GM23338 (cell line): Measurements from ENCODE around the gene APOB. TPM values are rescaled to one million over a fixed set of nuclear protein-coding genes. Genes with fewer than 3 reads are reported as not detected.
A peak's percentile ranks its signal among the peaks of the same experiment; 100 is the strongest.

Experiments used
- ATAC-seq: fragments of 200-7000 bp; cut with Tn5 transposase; 3 replicates; pipeline ENCODE4 v1.9.1; 2020
- DNase-seq: peaks from one replicate; pipeline ENCODE4 v3.0.0-alpha.2; 2015; ENCODE audit warnings: low spot score
- H2AFZ ChIP-seq: fragments of 200-600 bp; sonication (generic); 2 replicates; pipeline ENCODE4 v1.8.0; 2016; ENCODE audit warnings: antibody characterized with exemption, mild to moderate bottlenecking, moderate library complexity
- H3F3A ChIP-seq: fragments of 200-600 bp; sonication (generic); replicated peaks from 2 replicates; pipeline ENCODE4 v1.8.0; 2017; ENCODE audit warnings: antibody characterized with exemption, mixed run types, low read depth
- H3K27ac ChIP-seq: fragments of 200-600 bp; sonication (generic); 2 replicates; pipeline ENCODE4 v1.6.1; 2016; ENCODE audit warnings: low read depth
- H3K27me3 ChIP-seq: fragments of 200-600 bp; sonication (generic); 2 replicates; pipeline ENCODE4 v1.8.0; 2016; ENCODE audit warnings: mild to moderate bottlenecking, mixed run types, moderate library complexity; ENCODE audit not compliant: insufficient read depth
- H3K36me3 ChIP-seq: fragments of 200-600 bp; sonication (generic); 2 replicates; pipeline ENCODE4 v1.8.0; 2016; ENCODE audit warnings: mild to moderate bottlenecking; ENCODE audit not compliant: insufficient read depth
- H3K4me1 ChIP-seq: fragments of 200-600 bp; sonication (generic); 2 replicates; pipeline ENCODE4 v1.8.0; 2016; ENCODE audit warnings: mild to moderate bottlenecking, moderate library complexity; ENCODE audit not compliant: insufficient read depth
- H3K4me2 ChIP-seq: fragments of 200-600 bp; sonication (generic); 2 replicates; pipeline ENCODE4 v1.7.1; 2017; ENCODE audit warnings: mixed run types
- H3K4me3 ChIP-seq: fragments of 200-600 bp; sonication (generic); 2 replicates; pipeline ENCODE4 v1.6.1; 2016; ENCODE audit warnings: mixed run types
- H3K79me2 ChIP-seq: fragments of 200-600 bp; sonication (generic); replicated peaks from 2 replicates; pipeline ENCODE4 v1.8.0; 2017; ENCODE audit warnings: mild to moderate bottlenecking; ENCODE audit not compliant: insufficient read depth
- H3K9me2 ChIP-seq: fragments of 200-600 bp; sonication (generic); 2 replicates; pipeline ENCODE4 v1.8.0; 2017; ENCODE audit not compliant: insufficient read depth
- H4K20me1 ChIP-seq: fragments of 200-600 bp; sonication (generic); replicated peaks from 2 replicates; pipeline ENCODE4 v1.8.0; 2017; ENCODE audit warnings: mild to moderate bottlenecking; ENCODE audit not compliant: insufficient read depth
- H3K27ac Mint-ChIP-seq: 2 replicates; pipeline ENCODE4 v1.8.0; 2020; ENCODE audit warnings: inconsistent platforms, mild to moderate bottlenecking, moderate library complexity, mixed read lengths
- H3K27me3 Mint-ChIP-seq: 3 replicates; pipeline ENCODE4 v1.8.0; 2022; ENCODE audit warnings: low read depth, mild to moderate bottlenecking, moderate library complexity, mixed read lengths, inconsistent platforms; ENCODE audit not compliant: insufficient read depth, poor library complexity
- H3K36me3 Mint-ChIP-seq: 3 replicates; pipeline ENCODE4 v1.8.0; 2021; ENCODE audit warnings: low read depth, mild to moderate bottlenecking, inconsistent platforms, moderate library complexity, mixed read lengths
- H3K4me1 Mint-ChIP-seq: 3 replicates; pipeline ENCODE4 v1.8.0; 2020; ENCODE audit warnings: mild to moderate bottlenecking, inconsistent platforms, mixed read lengths
- H3K4me3 Mint-ChIP-seq: 3 replicates; pipeline ENCODE4 v1.8.0; 2021; ENCODE audit warnings: moderate library complexity, mild to moderate bottlenecking, inconsistent platforms, mixed read lengths
- H3K9me3 Mint-ChIP-seq: 3 replicates; pipeline ENCODE4 v1.8.0; 2020; ENCODE audit warnings: moderate library complexity, mild to moderate bottlenecking, inconsistent platforms, mixed read lengths
- CREB1 ChIP-seq: fragments of 250-450 bp; sonication (Bioruptor Pico); IDR thresholded peaks from 2 replicates; pipeline ENCODE4 v1.5.0; 2020; ENCODE audit warnings: low read depth, mild to moderate bottlenecking, moderate library complexity
- CTCF ChIP-seq, 2 experiments: fragments of 200-600 bp in 1 of 2; sonication (generic) in 1 of 2; conservative IDR thresholded peaks; 2 replicates each; pipeline versions ENCODE4 v1.5.1 to v1.6.1; 2016 to 2017; ENCODE audit warnings: antibody characterized with exemption in 2 of 2, low read depth in 2 of 2, mild to moderate bottlenecking in 2 of 2, moderate library complexity in 1 of 2
- ETS1 ChIP-seq: IDR thresholded peaks from 2 replicates; pipeline ENCODE4 v1.6.1; 2016; ENCODE audit warnings: antibody characterized with exemption
- EZH2 ChIP-seq: fragments of 200-600 bp; sonication (generic); IDR thresholded peaks from one replicate; pipeline ENCODE4 v1.8.0; 2017; ENCODE audit warnings: antibody characterized with exemption, mild to moderate bottlenecking, low read depth; ENCODE audit not compliant: unreplicated experiment
- EZH2phosphoT487 ChIP-seq: fragments of 200-600 bp; sonication (generic); IDR thresholded peaks from one replicate; pipeline ENCODE4 v1.8.1; 2018; ENCODE audit warnings: antibody characterized with exemption; ENCODE audit not compliant: unreplicated experiment
- JUNB ChIP-seq: IDR thresholded peaks from one replicate; pipeline ENCODE4 v1.6.1; 2016; ENCODE audit warnings: antibody characterized with exemption; ENCODE audit not compliant: unreplicated experiment
- NANOG ChIP-seq: IDR thresholded peaks from 2 replicates; pipeline ENCODE4 v1.6.1; 2016; ENCODE audit warnings: antibody characterized with exemption, borderline replicate concordance
- POLR2AphosphoS5 ChIP-seq: IDR thresholded peaks from 2 replicates; pipeline ENCODE4 v1.6.1; 2016; ENCODE audit warnings: antibody characterized with exemption, low read depth
- REST ChIP-seq: IDR thresholded peaks from one replicate; pipeline ENCODE4 v1.6.1; 2018; ENCODE audit warnings: antibody characterized with exemption; ENCODE audit not compliant: unreplicated experiment
- STAT1 ChIP-seq: IDR thresholded peaks from one replicate; pipeline ENCODE4 v1.6.1; 2016; ENCODE audit warnings: antibody characterized with exemption; ENCODE audit not compliant: unreplicated experiment
- ZNF114 ChIP-seq: fragments of 250-450 bp; sonication (Bioruptor Pico); IDR thresholded peaks from 2 replicates; pipeline ENCODE4 v1.5.0; 2020; ENCODE audit warnings: mild to moderate bottlenecking, moderate library complexity
- ZNF331 ChIP-seq: fragments of 250-450 bp; sonication (Bioruptor Pico); IDR thresholded peaks from 2 replicates; pipeline ENCODE4 v1.5.0; 2020; ENCODE audit warnings: low read depth, mild to moderate bottlenecking, moderate library complexity
- ZNF462 ChIP-seq: fragments of 250-450 bp; sonication (Bioruptor Pico); IDR thresholded peaks from 2 replicates; pipeline ENCODE4 v1.5.0; 2020; ENCODE audit warnings: mild to moderate bottlenecking, moderate library complexity
- polyA plus RNA-seq: library from polyadenylated mRNA; unstranded; fragments of >200 nt; fragmentation: Nextera tagmentation; extraction: Ambion mirVana; gene quantifications from 2 replicates; pipeline ENCODE4 v1.2.1, GENCODE V29; 2016
- total RNA-seq: library from RNA; depleted of rRNA; stranded (reverse); fragments of >200 nt; shearing (Covaris generic); gene quantifications from 2 replicates; pipeline ENCODE4 v1.2.3, GENCODE V29; 2014

Gene APOB
- total and polyA plus RNA-seq, 2 experiments from 2014 or later: 0.08 to 0.56 TPM

- no peak overlapping the region for H3K4me2 ChIP-seq
- peak; percentile 39; the same call in 1 of the 3 replicates for ATAC-seq
- no peaks in the 10 kb centered on the region for H4K20me1 ChIP-seq
- Mint-ChIP-seq H3K9me3 (no peaks in the 10 kb centered on the region), H3K4me3 (no peak overlapping the region), H3K27me3 (peaks cover 3% of the 10 kb centered on the region), H3K27ac (no peak overlapping the region), H3K4me1 (no peaks in the 10 kb centered on the region), H3K36me3 (no peaks in the 10 kb centered on the region)
- no peak overlapping the region for H2AFZ ChIP-seq
- H3K36me3 ChIP-seq: no peaks in the 10 kb centered on the region
- TF ChIP-seq NANOG: no peak
- no peak for TF ChIP-seq REST
- no peak for TF ChIP-seq JUNB
- no peak for TF ChIP-seq ZNF114
- TF ChIP-seq POLR2AphosphoS5: no peak
- no peak for TF ChIP-seq STAT1
- TF ChIP-seq CTCF (conservative IDR thresholded peaks at IDR 0.05; ENCODE audit: low read depth in 2 of 2): no peak
- TF ChIP-seq EZH2: no peak
- TF ChIP-seq ZNF462: no peak
- TF ChIP-seq CREB1: no peak
- no peak for TF ChIP-seq ZNF331 (CRISPR knock-in tag)
- no peak for TF ChIP-seq EZH2phosphoT487
- TF ChIP-seq ETS1: no peak
- DNase-seq: no peak
- H3K79me2 ChIP-seq: no peaks in the 10 kb centered on the region
- no peaks in the 10 kb centered on the region for H3K4me1 ChIP-seq
- no peaks in the 10 kb centered on the region for H3K27me3 ChIP-seq
- no peak overlapping the region for H3K27ac ChIP-seq
- H3K9me2 ChIP-seq: no peaks in the 10 kb centered on the region
- no peaks in the 10 kb centered on the region for H3F3A ChIP-seq
- no peak overlapping the region for H3K4me3 ChIP-seq
Observed at GRCh38 chr2:20955277-20956026, 88.4 kb downstream of the APOB start.
